HG03139 (cell line): ENCODE data around the gene BGLAP.
A peak's percentile ranks its signal among the peaks of the same experiment; 100 is the strongest.

Source experiments
- ATAC-seq: cut with Tn5 transposase; IDR thresholded peaks from one replicate; pipeline ENCODE4 v1.9.1; 2021; ENCODE audit not compliant: unreplicated experiment

The BGLAP gene

GRCh38 chr1:156226116-156226538 is 15.9 kb upstream of the BGLAP start:
- ATAC-seq = peak; percentile 51

- no peak for ATAC-seq
These were observed 15.2 kb upstream of the BGLAP start for GRCh38 chr1:156226782-156227181.

- no peak for ATAC-seq
These were observed 13.5 kb upstream of the BGLAP start for GRCh38 chr1:156228501-156228900.

- no peak for ATAC-seq
These were observed 12.0 kb upstream of the BGLAP start for GRCh38 chr1:156229809-156230472.

GRCh38 chr1:156230473-156230837 is 11.5 kb upstream of the BGLAP start:
- no peak for ATAC-seq

GRCh38 chr1:156232201-156232894 is 9.6 kb upstream of the BGLAP start:
- ATAC-seq = no peak

GRCh38 chr1:156233426-156234127 is 8.4 kb upstream of the BGLAP start:
- ATAC-seq = no peak

GRCh38 chr1:156236164-156236563 is 5.8 kb upstream of the BGLAP start:
- no peak for ATAC-seq

- ATAC-seq = no peak
These were observed 3.7 kb upstream of the BGLAP start for GRCh38 chr1:156238248-156238647.

- ATAC-seq = no peak
These were observed 623 bp upstream of the BGLAP start for GRCh38 chr1:156241311-156241811.

- ATAC-seq = no peak
These were observed 754 bp downstream of the BGLAP start for GRCh38 chr1:156242738-156243137.

- no peak for ATAC-seq
These were observed 2.1 kb downstream of the BGLAP start for GRCh38 chr1:156244126-156244525.

- no peak for ATAC-seq
These were observed 2.7 kb downstream of the BGLAP start for GRCh38 chr1:156244712-156245111.

GRCh38 chr1:156245451-156246232 is 3.7 kb downstream of the BGLAP start:
- ATAC-seq = no peak

- no peak for ATAC-seq
These were observed 4.3 kb downstream of the BGLAP start for GRCh38 chr1:156246241-156246780.

GRCh38 chr1:156246781-156247459 is 4.9 kb downstream of the BGLAP start:
- no peak for ATAC-seq

- ATAC-seq = no peak
These were observed 5.7 kb downstream of the BGLAP start, which contains the start of gene PAQR6 for GRCh38 chr1:156247460-156248322. PAQR6 (minus strand) TSS chr1:156248056; CDS start chr1:156246731, 1,325 bp downstream.

GRCh38 chr1:156248323-156248683 is 6.3 kb downstream of the BGLAP start:
- no peak for ATAC-seq

GRCh38 chr1:156249593-156249992 is 7.6 kb downstream of the BGLAP start:
- no peak for ATAC-seq
